Natural killer cell (primary cell): ENCODE data around the gene GSTM5. TPM values are rescaled to one million over a fixed set of nuclear protein-coding genes. Genes with fewer than 3 reads are reported as not detected.
"Not testable (repeated sequence)": the region's sequence is repeated elsewhere in the genome, so short reads cannot be mapped to it uniquely, and the experiment has no call there.

Experiments
- ATAC-seq, 3 donors: fragments of 150-1000 bp in 2 of 3; fragments of 200-7000 bp in 1 of 3; cut with Tn5 transposase; 1 replicate in 1 of 3; 2 replicates in 2 of 3; pipeline ENCODE4 v1.10.0; 2021; ENCODE audit warnings: mild to moderate bottlenecking in 2 of 3, moderate library complexity in 2 of 3
- DNase-seq, 2 donors: peaks; one replicate each; pipeline versions ENCODE4 v3.0.0 to v3.0.0-alpha.2; 2013 to 2021; ENCODE audit warnings: mixed read lengths in 1 of 2
- H3K27ac ChIP-seq: one replicate; pipeline ENCODE4 v1.5.1; 2013; ENCODE audit warnings: mild to moderate bottlenecking, low read length
- H3K27me3 ChIP-seq: one replicate; pipeline ENCODE4 v1.6.1; 2013; ENCODE audit warnings: low read length; ENCODE audit not compliant: control insufficient read depth, insufficient read depth
- H3K36me3 ChIP-seq: one replicate; pipeline ENCODE4 v1.6.1; 2013; ENCODE audit warnings: low read length; ENCODE audit not compliant: control insufficient read depth, insufficient read depth
- H3K4me1 ChIP-seq: one replicate; pipeline ENCODE4 v1.6.1; 2013; ENCODE audit warnings: low read length; ENCODE audit not compliant: control insufficient read depth, insufficient read depth
- H3K4me3 ChIP-seq: one replicate; pipeline ENCODE4 v1.5.1; 2013; ENCODE audit warnings: low read length
- H3K9me3 ChIP-seq: one replicate; pipeline ENCODE4 v1.6.1; 2013; ENCODE audit warnings: low read length; ENCODE audit not compliant: control insufficient read depth, insufficient read depth
- H3K27ac Mint-ChIP-seq, 2 donors: one replicate each; pipeline ENCODE4 v1.8.0; 2022; ENCODE audit warnings: mild to moderate bottlenecking in 2 of 2, mixed read lengths in 2 of 2, moderate library complexity in 1 of 2
- H3K27me3 Mint-ChIP-seq, 2 donors: one replicate each; pipeline ENCODE4 v1.8.0; 2022; ENCODE audit warnings: low read depth in 2 of 2, mixed read lengths in 2 of 2
- H3K36me3 Mint-ChIP-seq: one replicate; pipeline ENCODE4 v1.8.0; 2022; ENCODE audit warnings: mixed read lengths
- H3K4me1 Mint-ChIP-seq, 2 donors: one replicate each; pipeline ENCODE4 v1.8.0; 2022; ENCODE audit warnings: mixed read lengths in 2 of 2
- H3K4me3 Mint-ChIP-seq: one replicate; pipeline ENCODE4 v1.8.0; 2022; ENCODE audit warnings: mild to moderate bottlenecking, moderate library complexity, mixed read lengths
- H3K9me3 Mint-ChIP-seq, 2 donors: one replicate each; pipeline ENCODE4 v1.8.0; 2022; ENCODE audit warnings: mixed read lengths in 2 of 2
- WGBS: methylation state at CpG from one replicate; pipeline ENCODE4 v1.1.7; 2013; ENCODE audit warnings: missing lambda C conversion rate; ENCODE audit not compliant: insufficient coverage; 5-methylcytosine and 5-hydroxymethylcytosine counted together
- intact Hi-C: fragments of 100-400 bp; cut with micrococcal nuclease; formaldehyde crosslinking; loops from one replicate; pipeline ENCODE4 v1.14.2; 2022
- total RNA-seq, 4 donors: library from RNA; stranded (reverse); fragments of 120-200 nt in 1 of 4; gene quantifications; one replicate each; pipeline versions ENCODE4 v1.2.3 to v1.2.4, GENCODE V29; 2013 to 2022
- TF ChIP-seq, protein P1 (sequence below): fragments of 200-600 bp; IDR thresholded peaks from one replicate; pipeline ENCODE4 v1.8.0; 2022; ENCODE audit warnings: antibody characterized with exemption

The GSTM5 gene
- total RNA-seq, 3 donors from 2014 or later (not counting 1 experiment from before 2014, with no cell fraction given), result 0.07 to 0.35 TPM; not detected in 1

- H3K4me3 Mint-ChIP-seq, H3K4me1 Mint-ChIP-seq, ATAC-seq, H3K27ac ChIP-seq, H3K36me3 ChIP-seq, H3K27me3 ChIP-seq, H3K27me3 Mint-ChIP-seq, DNase-seq, H3K4me1 ChIP-seq, H3K4me3 ChIP-seq, intact Hi-C loops, H3K27ac Mint-ChIP-seq: not testable (repeated sequence)
- peaks cover 15% of the 10 kb centered on the region for H3K9me3 ChIP-seq
- Mint-ChIP-seq H3K36me3 (peaks cover 15% of the 10 kb centered on the region), H3K9me3 (peaks cover 5 to 13% of the 10 kb centered on the region in 2 donors)
Observed at GRCh38 chr1:109709822-109710221, 2.2 kb upstream of the GSTM5 start.

DNA sequence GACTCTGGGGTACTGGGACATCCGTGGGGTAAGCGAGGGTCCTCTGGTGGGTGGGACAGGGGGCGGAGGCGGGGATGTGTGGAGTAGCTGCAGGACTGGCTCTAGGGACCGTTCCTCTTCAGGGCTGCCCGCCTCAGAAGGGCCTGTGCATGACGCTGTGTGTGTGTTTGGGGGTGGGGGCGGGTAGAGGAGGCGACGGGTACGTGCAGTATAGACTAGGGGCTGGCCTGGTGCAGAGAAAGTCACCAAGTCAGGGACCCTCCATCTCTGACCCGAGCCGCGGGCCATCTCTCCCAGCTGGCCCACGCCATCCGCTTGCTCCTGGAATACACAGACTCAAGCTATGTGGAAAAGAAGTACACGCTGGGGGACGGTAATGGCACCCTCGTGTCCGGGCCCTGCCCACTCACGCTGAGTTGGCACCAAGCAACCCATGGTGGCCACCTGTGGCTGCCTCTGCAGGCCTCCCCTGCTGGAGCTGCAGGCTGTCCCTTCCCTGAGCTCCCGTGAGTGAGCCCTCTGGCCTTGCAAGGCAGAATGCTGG lies 342 bp downstream of the GSTM5 start:
- peaks cover 7% of the 10 kb centered on the region for H3K4me1 ChIP-seq
- H3K4me3 ChIP-seq, result no peak overlapping the region
- no peak for ATAC-seq
- Mint-ChIP-seq H3K9me3 (peaks cover 5 to 13% of the 10 kb centered on the region in 2 donors), H3K27me3 (peaks cover 9 to 10% of the 10 kb centered on the region in 2 donors), H3K27ac (no peak overlapping the region), H3K4me1 (no peaks in the 10 kb centered on the region), H3K36me3 (peaks cover 15% of the 10 kb centered on the region), H3K4me3 (no peak overlapping the region)
- peaks cover 9% of the 10 kb centered on the region for H3K27me3 ChIP-seq
- TF ChIP-seq, protein P1, sequence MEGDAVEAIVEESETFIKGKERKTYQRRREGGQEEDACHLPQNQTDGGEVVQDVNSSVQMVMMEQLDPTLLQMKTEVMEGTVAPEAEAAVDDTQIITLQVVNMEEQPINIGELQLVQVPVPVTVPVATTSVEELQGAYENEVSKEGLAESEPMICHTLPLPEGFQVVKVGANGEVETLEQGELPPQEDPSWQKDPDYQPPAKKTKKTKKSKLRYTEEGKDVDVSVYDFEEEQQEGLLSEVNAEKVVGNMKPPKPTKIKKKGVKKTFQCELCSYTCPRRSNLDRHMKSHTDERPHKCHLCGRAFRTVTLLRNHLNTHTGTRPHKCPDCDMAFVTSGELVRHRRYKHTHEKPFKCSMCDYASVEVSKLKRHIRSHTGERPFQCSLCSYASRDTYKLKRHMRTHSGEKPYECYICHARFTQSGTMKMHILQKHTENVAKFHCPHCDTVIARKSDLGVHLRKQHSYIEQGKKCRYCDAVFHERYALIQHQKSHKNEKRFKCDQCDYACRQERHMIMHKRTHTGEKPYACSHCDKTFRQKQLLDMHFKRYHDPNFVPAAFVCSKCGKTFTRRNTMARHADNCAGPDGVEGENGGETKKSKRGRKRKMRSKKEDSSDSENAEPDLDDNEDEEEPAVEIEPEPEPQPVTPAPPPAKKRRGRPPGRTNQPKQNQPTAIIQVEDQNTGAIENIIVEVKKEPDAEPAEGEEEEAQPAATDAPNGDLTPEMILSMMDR, result no peak
- 84% methylated on average over 22 of the region's 22 CpGs for WGBS
- intact Hi-C loops, result no loop called here
- no peak for DNase-seq
- no peaks in the 10 kb centered on the region for H3K36me3 ChIP-seq
- H3K27ac ChIP-seq, result no peak overlapping the region
- peaks cover 15% of the 10 kb centered on the region for H3K9me3 ChIP-seq

DNA sequence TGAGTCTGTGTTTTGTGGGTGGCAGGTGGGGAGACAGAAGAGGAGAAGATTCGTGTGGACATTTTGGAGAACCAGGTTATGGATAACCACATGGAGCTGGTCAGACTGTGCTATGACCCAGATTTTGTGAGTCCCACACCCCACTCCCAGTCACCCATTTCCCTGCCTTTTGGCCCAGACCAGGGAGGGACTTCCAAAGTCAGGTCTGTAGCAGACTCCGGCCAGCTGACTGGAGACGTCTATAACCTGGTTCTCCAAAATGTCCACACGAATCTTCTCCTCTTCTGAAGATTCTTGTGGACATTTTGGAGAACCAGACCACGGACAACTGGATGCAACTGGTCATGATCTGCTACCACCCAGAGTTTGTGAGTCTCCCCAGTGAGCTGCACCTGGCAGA lies 1.6 kb downstream of the GSTM5 start:
- no peak overlapping the region for H3K4me3 Mint-ChIP-seq
- Histone ChIP-seq H3K27ac (no peak overlapping the region), H3K9me3 (peaks cover 8% of the 10 kb centered on the region), H3K36me3 (no peaks in the 10 kb centered on the region), H3K4me1 (peaks cover 7% of the 10 kb centered on the region), H3K4me3 (no peak overlapping the region), H3K27me3 (peaks cover 9% of the 10 kb centered on the region)
- DNase-seq (no peak), ATAC-seq (no peak)
- H3K27ac Mint-ChIP-seq, result no peak overlapping the region
- WGBS, result 83% methylated on average over 5 of the region's 5 CpGs
- TF ChIP-seq, protein P1, result no peak
- peaks cover 0 to 6% of the 10 kb centered on the region in 2 donors for H3K9me3 Mint-ChIP-seq
- H3K27me3 Mint-ChIP-seq, result peaks cover 9 to 10% of the 10 kb centered on the region in 2 donors
- H3K36me3 Mint-ChIP-seq, result peaks cover 8% of the 10 kb centered on the region
- no peaks in the 10 kb centered on the region for H3K4me1 Mint-ChIP-seq
- intact Hi-C loops, result no loop called here

DNA sequence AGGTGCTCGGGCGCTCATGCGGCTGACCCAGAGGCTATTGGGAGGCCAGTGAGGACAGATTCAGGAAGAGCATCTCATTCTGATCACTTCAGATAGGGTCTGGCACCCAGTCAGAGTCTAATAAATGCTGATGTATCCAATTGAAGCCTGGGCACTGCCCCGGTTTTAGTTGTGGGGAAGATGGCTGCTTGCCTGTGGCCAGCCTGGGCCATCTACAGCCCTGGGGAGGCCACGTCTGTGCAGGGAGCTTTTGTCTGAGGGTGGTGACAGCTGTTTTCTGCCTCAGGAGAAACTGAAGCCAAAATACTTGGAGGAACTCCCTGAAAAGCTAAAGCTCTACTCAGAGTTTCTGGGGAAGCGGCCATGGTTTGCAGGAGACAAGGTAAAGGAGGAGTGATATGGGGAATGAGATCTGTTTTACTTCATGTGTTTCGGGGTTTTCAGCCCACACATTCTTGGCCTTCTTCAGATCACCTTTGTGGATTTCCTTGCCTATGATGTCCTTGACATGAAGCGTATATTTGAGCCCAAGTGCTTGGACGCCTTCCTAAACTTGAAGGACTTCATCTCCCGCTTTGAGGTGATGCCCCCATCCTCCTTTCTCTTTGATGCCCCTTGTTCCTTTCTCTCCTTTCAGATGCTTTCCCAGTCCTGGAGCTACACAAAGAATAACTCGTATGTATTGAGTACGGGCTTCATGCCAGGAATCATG lies 2.8 kb downstream of the GSTM5 start:
- H3K36me3 ChIP-seq, result no peaks in the 10 kb centered on the region
- TF ChIP-seq, protein P1, result no peak
- DNase-seq (no peak), ATAC-seq (no peak)
- WGBS, result 86% methylated on average over 12 of the region's 12 CpGs
- H3K27me3 Mint-ChIP-seq, result peaks cover 9 to 10% of the 10 kb centered on the region in 2 donors
- H3K4me3 Mint-ChIP-seq, result no peak overlapping the region
- no peaks in the 10 kb centered on the region for H3K9me3 Mint-ChIP-seq
- H3K9me3 ChIP-seq, result no peaks in the 10 kb centered on the region
- no peaks in the 10 kb centered on the region for H3K4me1 Mint-ChIP-seq
- H3K36me3 Mint-ChIP-seq, result no peaks in the 10 kb centered on the region
- peaks cover 7% of the 10 kb centered on the region for H3K4me1 ChIP-seq
- no peak overlapping the region for H3K27ac ChIP-seq
- no peak overlapping the region for H3K27ac Mint-ChIP-seq
- H3K4me3 ChIP-seq, result no peak overlapping the region
- H3K27me3 ChIP-seq, result peaks cover 9% of the 10 kb centered on the region
- intact Hi-C loops, result no loop called here
